ENCODE measurements around the gene ST14.
A peak's percentile ranks its signal among the peaks of the same experiment; 100 is the strongest.

DNA sequence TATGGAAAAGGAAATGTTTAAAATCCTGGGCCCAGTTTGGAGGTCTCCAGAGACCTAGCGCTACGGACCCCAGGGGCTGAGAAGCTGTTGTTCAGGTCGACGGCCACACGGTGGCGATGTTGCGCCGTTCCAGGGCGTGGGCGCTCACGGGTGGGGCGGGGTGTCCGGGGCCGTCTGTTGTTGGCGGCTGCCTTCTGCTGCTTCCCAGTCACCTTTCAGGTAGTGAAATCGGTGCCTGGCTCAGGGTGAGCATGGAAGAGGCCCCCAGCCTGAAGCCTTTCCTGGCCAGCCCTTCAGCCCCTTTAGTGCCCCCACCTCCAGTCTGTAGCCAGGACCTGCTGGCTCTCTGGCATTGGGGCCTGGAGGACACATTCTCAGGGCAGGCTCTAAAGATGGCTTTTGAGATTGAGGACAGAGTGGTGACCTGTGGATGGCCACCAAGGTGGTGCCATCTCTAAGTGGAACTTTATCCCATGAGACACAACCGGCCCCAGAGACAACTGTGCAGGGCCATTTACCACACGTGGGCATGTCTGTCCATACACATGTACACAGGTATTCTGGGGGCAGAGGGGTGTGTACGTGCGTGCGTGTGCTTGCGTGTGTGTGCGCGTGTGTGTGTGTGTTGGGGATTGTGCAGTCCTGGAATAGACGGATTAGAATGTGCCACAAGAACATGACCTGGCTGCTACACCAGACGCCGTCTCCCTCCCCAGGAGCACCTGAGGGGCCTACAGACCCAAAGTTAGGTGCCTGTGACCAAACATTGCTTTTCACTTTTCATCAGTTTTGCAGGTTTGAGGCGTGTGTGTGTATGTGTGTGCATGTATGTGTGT, 53.8 kb downstream of the ST14 start:
- TF ChIP-seq, protein P1, sequence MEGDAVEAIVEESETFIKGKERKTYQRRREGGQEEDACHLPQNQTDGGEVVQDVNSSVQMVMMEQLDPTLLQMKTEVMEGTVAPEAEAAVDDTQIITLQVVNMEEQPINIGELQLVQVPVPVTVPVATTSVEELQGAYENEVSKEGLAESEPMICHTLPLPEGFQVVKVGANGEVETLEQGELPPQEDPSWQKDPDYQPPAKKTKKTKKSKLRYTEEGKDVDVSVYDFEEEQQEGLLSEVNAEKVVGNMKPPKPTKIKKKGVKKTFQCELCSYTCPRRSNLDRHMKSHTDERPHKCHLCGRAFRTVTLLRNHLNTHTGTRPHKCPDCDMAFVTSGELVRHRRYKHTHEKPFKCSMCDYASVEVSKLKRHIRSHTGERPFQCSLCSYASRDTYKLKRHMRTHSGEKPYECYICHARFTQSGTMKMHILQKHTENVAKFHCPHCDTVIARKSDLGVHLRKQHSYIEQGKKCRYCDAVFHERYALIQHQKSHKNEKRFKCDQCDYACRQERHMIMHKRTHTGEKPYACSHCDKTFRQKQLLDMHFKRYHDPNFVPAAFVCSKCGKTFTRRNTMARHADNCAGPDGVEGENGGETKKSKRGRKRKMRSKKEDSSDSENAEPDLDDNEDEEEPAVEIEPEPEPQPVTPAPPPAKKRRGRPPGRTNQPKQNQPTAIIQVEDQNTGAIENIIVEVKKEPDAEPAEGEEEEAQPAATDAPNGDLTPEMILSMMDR (IDR thresholded peaks at IDR 0.05): peak; percentile 64 to 87 (median 74)
- TF ChIP-seq POLR2AphosphoS5 (IDR thresholded peaks at IDR 0.05; ENCODE audit: insufficient read depth in 1 of 2, low read depth in 1 of 2) (no peak), POLR2A (IDR thresholded peaks at IDR 0.05) (no peak)

All from vagina (tissue), 2 donors.